ENCODE measurements around the gene MAML2. TPM values are rescaled to one million over a fixed set of nuclear protein-coding genes. Genes with fewer than 3 reads are reported as not detected.

MAML2 gene
- polyA plus RNA-seq, 10 donors = 4.5 to 8.9 (median 6.0) TPM

DNA sequence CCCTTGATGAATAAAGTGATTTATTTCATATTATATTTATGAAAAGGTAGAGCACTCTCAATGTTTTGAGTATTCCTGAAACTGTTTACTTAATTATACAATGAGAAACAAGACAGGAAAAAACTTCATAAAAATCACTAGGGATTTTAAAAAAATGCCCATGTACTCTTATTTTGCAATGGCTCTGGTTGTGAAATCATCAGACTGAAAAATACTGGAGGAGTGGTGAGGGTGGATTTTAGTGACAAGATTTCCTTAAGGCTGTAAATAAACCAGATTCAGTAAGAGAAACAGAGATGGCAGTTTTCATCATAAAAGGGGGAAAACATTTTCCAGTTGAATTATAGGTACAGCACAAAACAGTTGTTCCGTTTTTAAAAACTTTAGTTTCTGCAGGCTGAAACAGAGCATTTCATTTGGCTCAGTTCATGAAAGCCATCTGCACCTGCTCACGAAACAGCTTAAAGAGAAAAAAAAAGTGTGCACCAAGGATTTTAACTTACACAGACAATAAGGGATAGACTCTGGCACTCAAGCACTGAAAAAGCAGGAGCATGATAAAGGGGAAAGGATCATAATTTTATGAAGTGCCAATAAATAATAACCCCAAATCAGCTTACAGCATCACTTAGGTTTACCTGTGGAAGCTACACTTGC is 100.7 kb downstream of the MAML2 start:
- DNase-seq = no peak

- no peak for DNase-seq
Observed at GRCh38 chr11:96241331-96241841, 101.6 kb downstream of the MAML2 start.

DNA sequence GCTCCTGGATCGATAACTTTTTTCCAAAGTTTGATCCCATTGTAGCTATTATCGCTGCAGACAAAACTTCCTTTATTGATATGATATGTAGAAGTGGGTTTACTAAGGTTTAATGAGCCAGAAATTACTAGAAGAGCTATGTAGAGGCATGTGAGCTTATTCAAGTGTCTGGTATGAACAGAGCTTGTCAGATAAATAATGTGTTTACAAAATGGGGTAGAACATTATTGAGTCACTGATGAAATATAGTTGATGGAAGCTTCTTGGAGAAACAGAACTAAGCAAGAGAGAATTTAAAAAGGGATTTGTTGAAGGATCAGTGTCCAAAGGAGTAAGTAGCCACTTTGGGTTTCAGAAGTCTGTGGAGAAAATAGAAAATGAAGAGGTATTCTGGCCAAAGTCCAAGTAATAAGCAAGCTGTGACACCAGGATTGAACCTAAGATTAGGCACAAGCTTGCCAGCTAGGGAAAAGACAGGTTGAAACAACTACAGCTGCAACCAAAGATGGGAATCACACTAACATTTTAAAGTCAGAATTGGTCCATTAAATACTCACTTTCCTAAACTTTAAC is 104.3 kb downstream of the MAML2 start:
- no peak for DNase-seq

GRCh38 chr11:96237766-96238266 is 105.2 kb downstream of the MAML2 start:
- no peak for DNase-seq

DNA sequence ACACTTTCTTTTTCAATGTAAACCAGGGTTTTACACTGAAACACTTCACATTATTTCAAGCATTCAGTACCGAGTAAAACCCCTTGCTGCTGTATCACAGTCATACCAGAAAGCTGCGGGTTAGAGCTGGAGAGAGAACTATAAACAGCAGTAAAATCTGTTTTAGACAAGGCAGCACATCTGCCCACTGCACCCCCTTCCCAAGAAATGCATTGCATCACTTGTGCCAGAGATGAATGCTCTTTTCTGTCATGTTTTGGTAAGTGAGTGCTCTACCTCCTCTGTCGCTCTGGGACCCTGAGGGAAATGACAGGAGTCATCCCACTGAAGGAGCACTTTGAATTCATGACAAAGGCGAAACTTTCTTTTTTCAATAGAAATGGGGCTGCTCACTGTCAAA is 107.2 kb downstream of the MAML2 start:
- no peak for DNase-seq

GRCh38 chr11:96234866-96235441 is 108.0 kb downstream of the MAML2 start:
- DNase-seq = no peak

DNA sequence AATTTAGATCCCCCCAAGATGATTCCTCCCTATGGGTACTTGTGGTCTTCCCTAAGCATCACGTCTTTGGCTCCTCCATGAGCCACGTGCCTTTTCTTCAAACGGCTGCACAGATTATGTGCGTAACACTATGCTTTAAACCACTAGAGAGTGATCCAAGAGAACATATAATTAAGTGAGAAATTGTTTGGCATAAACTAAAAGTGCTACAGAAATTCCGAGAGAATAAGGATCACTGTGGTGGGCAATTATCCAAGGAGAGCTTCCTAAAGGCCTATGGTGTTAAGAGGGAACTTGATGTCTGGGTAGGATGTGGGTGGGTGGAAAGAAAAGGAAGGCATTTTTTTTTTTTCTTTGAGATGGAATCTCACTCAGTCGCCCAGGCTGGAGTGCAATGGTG is 110.9 kb downstream of the MAML2 start:
- DNase-seq = no peak

GRCh38 chr11:96230686-96231085 is 112.3 kb downstream of the MAML2 start:
- peak in 1 of 3 donors; percentile 41 for DNase-seq

DNA sequence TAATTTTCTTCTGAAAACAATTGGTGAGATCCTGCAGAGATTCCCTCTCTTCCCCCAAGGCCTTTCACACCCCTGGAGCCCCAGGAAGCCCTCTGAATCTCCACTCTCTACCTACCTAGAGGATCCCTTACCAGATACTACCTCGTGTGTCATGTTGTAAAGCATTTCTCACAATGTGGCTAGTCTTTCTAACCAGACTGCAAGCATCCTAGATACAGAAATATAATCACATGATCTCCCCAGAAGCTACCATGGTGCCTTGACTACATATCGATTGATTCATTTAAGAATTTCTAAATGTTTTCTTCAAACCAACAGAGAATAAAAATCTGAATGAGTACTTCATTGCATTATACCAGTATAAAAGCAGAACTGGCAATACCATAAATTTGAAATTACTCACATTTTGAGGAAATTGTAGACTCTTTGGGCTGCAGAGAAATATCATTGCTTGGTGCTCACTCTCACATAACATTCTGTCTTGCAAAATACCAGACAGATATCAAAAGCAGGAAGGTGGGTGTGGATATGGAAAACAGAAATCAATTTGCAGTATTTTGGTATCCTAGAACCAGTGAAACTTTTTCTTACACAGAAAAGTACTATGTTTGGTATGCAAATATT is 113.5 kb downstream of the MAML2 start:
- DNase-seq = no peak

- DNase-seq = no peak
Observed at GRCh38 chr11:96228910-96229309, 114.1 kb downstream of the MAML2 start.

DNA sequence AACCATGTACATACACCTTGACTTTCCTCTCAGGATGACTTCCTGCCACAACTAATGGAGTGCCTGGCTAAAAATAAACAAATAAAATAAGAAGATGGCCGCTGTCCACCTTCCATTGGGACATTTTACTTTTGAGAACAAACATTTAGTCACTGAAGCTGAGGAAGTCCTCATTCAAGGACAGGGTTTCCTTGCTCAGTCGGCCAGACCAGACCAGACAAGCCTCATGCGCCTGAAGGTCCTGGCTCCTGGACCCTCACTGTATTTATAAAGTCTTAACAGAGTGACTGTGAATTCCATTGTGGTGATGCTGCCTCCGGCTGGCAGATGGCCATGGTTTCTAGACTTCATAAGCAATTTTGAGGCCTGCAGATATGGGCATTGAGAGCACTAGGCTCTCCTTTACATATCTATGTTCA is 114.5 kb downstream of the MAML2 start:
- peak; percentile 70 to 87 (median 78) for DNase-seq

- no peak for DNase-seq
Observed at GRCh38 chr11:96227244-96227643, 115.8 kb downstream of the MAML2 start.

DNA sequence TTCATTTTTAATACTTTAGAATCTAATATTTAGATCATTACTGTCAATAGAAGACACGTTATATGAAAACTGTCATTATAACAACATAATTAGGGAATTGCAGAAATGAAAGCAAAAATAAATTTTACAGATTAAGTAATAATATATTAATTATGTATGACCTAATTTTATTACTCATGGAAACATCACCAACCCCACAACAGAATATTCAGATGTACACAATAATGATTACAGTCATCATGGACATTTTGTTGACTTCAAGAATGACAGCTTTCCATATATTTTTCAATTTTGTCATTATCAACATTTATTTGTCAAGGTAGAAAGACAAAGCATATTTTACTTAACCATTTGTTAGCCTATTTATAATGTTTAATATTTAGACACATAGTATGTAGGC is 119.9 kb downstream of the MAML2 start:
- no peak for DNase-seq

DNA sequence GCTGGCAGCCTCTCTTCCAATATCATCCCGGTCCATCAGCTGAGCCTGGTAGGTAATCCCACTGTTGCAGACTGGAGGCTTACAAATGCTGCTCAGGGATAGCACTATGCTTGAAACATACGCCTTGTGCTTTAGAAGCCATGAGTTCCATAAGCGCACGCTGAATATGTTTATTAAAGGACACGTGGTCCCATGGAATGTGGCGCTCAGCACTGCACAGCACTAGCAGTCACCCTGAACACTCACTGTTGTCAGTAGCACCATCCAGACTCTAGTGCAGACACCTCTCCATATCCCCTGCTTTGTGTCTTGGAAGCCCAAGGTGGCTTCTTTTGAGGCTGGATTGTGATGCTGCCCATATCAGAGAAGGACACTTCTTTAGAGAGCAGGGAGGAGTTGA is 120.9 kb downstream of the MAML2 start:
- no peak for DNase-seq

GRCh38 chr11:96221244-96222070 is 121.5 kb downstream of the MAML2 start:
- no peak for DNase-seq

DNA sequence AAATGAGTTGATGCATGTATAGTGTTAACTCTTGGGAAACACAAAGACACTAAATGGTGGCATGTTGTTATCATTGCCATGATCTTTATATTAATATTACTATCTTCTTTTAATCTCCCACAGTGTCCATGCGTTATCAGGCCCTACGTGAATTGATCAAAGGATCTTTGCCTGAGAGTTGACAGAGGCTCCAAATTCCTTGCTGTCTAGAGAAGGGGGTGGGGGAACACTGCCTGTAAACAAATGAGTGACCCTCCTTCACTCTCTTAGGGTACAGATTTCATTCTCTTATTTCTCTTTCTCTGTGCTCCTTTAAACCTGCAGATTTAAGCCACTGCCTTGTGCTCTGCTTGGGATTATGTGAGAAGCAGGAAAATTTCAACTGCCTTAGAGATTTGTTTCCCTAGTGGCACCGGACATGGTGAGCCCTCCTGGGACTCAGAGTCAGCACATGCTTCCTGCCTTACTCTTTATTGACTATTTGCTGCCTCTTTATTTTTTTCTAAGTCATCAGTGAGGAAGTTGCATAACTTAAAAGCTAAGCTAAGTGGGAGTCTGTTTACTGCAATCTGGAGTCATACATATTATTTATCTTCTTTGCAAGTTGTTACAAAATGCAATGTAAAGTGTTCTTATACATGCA is 122.9 kb downstream of the MAML2 start:
- DNase-seq = no peak

GRCh38 chr11:96218901-96219300 is 124.1 kb downstream of the MAML2 start:
- DNase-seq = no peak

- DNase-seq = no peak
Observed at GRCh38 chr11:96218006-96218405, 125.0 kb downstream of the MAML2 start.

DNA sequence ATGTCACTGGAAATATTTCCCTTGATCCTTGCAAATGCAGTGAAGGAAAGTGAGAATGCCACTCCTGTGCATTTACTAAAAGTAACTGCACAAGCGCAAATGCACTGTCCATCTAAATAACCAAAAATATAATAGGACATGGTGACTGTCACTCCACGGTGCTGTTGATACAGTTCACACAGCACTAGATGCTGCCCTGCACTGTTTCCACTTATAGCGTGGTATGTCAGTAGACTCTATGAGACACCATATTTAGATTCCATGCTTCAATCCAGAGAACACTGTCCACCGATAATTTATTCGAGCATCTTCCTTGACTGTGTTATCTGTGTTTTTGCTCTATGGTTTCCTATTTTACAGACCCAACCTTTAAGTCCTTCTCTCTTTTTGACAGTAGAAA is 125.8 kb downstream of the MAML2 start:
- no peak for DNase-seq

DNA sequence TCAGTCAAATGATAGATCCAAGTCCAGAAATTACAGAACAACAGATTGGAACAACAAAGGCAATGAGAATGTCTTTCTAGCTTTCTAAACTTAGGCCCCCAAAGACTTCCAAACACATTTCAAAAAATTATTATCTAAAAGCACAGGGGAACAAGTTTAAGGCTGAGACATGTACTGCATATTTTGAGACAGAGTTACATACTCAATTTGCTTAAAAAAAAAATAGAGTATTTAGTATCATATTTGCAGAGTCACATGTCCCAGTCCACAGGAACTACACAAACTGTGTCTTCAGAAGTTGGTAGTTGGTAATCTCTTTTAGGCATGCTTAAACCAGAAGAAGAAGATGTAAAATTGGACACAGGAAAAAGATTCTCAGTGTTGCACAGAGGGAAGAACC is 127.2 kb downstream of the MAML2 start:
- DNase-seq = no peak

DNA sequence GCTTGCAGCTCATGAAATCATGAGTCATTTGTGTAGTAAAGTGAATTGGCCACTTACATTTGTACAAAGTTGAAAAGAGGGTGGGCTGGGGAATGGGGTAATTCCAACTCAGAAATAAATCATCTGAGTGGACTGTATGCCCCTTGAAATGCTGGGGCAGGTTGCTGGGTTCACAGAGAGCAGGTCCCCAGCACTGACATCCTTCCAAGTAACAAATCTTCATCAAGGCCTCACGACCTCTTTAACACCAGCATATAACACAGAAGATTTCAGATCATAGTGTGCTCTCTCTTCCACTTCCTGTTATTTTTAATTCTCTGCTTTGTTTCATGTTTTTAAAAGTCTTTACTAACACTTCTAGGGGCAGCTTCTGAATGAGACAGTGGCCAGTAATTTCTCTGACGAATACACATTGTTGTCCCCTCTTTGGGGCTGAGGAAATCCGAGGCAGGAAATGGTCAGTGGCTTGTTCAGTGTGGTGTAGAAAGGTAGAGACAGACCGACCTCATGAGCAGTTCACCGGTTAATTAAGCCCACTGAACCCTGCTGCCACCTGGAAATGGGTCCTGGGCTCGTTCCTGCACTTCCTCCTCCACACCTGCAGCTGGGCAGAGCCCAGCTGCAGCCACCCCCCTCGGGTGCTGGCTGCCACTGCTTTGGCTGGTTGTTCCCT is 127.7 kb downstream of the MAML2 start:
- DNase-seq = no peak
